Astrocyte of the cerebellum (primary cell): Measurements from ENCODE around the gene SYCP2L.
"Not testable (repeated sequence)": the region's sequence is repeated elsewhere in the genome, so short reads cannot be mapped to it uniquely, and the experiment has no call there.

Source experiments
- DNase-seq: peaks from one replicate; pipeline ENCODE4 v3.0.0-alpha.2; 2011; ENCODE audit warnings: low read depth
- H3K4me3 ChIP-seq: 2 replicates; pipeline ENCODE4 v1.5.1; 2011; ENCODE audit warnings: mild to moderate bottlenecking, low read depth, low read length, moderate library complexity
- in situ Hi-C: cut with HindIII; loops from 2 replicates; pipeline ENCODE4 v1.10.0; 2017; ENCODE audit warnings: low sequenced_read_pairs
- TF ChIP-seq, protein P1 (sequence below): IDR thresholded peaks from 2 replicates; pipeline ENCODE4 v1.5.1; 2012; ENCODE audit warnings: low read length, low read depth, moderate library complexity, mild to moderate bottlenecking; ENCODE audit errors: missing control alignments

SYCP2L gene

DNA sequence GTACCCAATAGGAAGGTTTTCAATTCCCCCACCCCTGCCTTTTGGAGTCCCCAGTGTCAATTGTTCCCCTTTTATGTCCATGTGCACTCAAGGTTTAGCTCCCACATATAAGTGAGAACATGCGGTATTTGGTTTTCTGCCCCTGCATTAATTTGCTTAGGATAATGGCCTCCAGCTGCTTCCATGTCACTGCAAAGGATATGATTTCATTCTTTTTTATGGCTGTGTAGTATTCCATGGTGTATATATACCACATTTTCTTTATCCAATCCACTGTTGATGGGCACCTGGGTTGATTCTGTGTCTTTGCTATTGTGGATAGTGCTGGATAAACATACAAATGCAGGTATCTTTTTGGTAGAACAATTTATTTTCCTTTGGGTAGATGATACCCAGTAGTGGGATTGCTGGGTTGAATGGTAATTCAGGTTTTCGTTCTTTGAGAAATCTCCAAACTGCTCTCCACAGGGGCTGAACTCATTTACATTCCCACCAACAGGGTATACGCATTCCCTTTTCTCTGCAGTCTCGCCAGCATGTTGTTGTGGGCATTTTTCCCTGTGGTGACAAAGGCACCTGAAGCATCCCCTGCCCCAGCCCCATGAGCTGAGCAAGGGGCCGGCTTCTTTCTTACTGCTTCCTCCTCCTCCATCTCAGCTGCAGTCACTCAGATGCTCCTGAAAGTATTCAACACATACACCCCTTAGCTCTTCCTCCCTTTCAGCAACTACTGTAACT is 90.5 kb downstream of the SYCP2L start:
- H3K4me3 ChIP-seq, result no peak overlapping the region
- TF ChIP-seq, protein P1, sequence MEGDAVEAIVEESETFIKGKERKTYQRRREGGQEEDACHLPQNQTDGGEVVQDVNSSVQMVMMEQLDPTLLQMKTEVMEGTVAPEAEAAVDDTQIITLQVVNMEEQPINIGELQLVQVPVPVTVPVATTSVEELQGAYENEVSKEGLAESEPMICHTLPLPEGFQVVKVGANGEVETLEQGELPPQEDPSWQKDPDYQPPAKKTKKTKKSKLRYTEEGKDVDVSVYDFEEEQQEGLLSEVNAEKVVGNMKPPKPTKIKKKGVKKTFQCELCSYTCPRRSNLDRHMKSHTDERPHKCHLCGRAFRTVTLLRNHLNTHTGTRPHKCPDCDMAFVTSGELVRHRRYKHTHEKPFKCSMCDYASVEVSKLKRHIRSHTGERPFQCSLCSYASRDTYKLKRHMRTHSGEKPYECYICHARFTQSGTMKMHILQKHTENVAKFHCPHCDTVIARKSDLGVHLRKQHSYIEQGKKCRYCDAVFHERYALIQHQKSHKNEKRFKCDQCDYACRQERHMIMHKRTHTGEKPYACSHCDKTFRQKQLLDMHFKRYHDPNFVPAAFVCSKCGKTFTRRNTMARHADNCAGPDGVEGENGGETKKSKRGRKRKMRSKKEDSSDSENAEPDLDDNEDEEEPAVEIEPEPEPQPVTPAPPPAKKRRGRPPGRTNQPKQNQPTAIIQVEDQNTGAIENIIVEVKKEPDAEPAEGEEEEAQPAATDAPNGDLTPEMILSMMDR, result no peak
- in situ Hi-C loops, result no loop called here
- DNase-seq, result no peak

DNA sequence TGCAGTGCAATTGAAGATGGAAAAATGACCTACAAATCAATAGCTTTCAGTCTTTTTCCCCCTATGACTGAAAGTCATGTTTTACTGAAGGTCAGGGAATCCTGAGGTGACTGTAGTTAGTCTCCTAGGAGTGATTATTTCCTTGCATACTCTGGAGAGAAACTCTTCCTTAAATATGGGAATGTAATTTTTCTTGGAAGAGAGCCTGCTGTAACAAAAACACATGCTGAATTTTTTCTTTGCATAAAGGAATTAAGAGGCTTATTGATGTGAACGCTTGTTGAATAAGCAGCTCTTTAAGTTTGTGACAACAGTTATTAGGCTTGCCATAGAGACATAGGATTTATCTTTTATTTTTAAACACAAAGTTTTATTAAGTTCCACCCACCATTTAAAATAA is 92.8 kb downstream of the SYCP2L start:
- in situ Hi-C loops, result no loop called here
- TF ChIP-seq, protein P1, result no peak
- DNase-seq, result no peak
- no peak overlapping the region for H3K4me3 ChIP-seq

DNA sequence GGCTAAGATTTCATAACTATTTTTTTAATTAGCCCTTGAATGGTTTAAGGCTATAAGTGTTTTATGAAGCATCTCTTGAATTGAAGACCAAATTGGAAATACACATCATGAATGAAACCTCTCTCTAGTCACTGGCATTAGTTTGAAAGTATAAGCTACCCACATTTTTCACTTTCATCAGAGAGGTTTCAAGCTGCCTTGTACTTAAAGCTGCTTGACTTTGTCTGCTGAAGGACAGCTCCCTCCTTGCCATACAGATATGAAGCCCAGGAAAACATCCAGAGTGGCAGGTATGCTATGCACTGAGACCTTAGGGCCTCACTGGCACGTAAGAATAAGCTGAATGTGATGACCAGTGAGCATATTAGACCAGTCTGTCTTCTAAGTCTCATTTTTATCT is 94.6 kb downstream of the SYCP2L start:
- in situ Hi-C loops, result no loop called here
- TF ChIP-seq, protein P1, result no peak
- no peak overlapping the region for H3K4me3 ChIP-seq
- DNase-seq, result no peak

DNA sequence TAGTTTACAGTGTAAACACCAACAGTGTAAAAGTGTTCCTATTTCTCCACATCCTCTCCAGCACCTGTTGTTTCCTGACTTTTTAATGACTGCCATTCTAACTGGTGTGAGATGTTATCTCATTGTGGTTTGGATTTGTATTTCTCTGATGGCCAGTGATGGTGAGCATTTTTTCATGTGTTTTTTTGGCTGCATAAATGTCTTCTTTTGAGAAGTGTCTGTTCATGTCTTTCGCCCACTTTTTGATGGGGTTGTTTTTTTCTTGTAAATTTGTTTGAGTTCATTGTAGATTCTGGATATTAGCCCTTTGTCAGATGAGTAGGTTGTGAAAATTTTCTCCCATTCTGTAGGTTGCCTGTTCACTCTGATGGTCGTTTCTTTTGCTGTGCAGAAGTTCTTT is 98.1 kb downstream of the SYCP2L start:
- in situ Hi-C loops, H3K4me3 ChIP-seq, DNase-seq: not testable (repeated sequence)

DNA sequence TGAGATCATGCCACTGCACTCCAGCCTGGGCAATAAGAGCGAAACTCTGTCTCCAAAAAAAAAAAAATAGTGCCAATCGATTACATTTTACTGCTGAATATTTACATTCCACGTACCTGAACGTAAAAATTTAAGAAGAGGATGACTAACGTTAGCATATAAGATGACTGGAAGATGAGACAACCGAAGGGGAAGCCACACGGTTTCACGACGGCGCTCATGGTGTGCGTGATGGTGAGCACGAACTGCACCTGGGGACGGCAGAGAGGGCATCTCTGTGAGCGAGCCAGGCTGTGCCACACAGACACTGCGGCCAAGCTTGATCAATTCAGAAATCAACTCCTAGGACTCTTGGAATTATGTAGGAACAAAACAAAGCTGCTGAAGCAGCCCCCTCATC is 102.7 kb downstream of the SYCP2L start:
- TF ChIP-seq, protein P1, result no peak
- no peak for DNase-seq
- H3K4me3 ChIP-seq, result no peak overlapping the region
- in situ Hi-C loops, result no loop called here

DNA sequence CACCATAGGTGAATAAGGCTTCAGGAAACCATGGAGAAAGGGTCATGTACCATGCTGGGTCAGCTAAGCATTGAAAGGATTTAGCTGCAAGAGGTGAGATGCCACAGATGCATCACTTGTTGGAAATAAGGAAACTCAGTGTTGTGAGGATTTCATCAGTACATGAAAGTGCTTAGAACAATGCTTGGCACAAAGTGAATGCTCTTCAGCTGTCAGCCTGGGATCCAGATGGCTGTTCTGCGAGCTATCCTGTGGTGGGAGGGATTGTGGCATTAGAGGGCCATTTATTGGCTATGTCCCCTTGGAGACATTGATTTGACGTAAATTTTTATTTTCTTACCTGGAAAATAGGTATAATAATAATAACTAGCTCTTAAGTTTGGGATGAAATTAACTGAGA is 104.3 kb downstream of the SYCP2L start:
- TF ChIP-seq, protein P1, result no peak
- DNase-seq, result no peak
- in situ Hi-C loops, result no loop called here
- no peak overlapping the region for H3K4me3 ChIP-seq

DNA sequence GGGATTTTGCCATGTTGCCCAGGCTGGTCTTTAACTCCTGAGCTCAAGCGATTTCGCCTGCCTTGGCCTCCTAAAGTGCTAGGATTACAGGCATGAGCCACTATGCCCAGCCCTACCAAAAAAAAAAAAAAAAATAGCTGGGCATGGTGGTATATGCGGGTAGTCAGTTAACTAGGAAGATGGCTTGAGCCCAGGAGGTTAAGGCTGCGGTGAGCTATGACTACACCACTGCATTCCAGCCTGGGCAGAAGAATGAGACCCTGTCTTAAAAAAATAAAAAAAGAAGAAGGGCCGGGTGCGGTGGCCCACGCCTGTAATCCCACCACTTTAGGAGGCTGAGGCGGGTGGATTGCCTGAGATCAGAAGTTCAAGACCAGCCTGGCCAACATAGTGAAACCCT is 107.0 kb downstream of the SYCP2L start:
- H3K4me3 ChIP-seq, result no peak overlapping the region
- in situ Hi-C loops, result no loop called here
- TF ChIP-seq, protein P1, result no peak
- no peak for DNase-seq
